Common myeloid progenitor, CD34-positive (primary cell): ENCODE results near the gene ZFHX2.
"Not testable (repeated sequence)": the region's sequence is repeated elsewhere in the genome, so short reads cannot be mapped to it uniquely, and the experiment has no call there.

ENCODE experiments used
- CTCF ChIA-PET: fragments of 350-600 bp; sonication (Branson Sonifier 250); formaldehyde crosslinking; loops from one replicate; lab custom pipeline; 2021; ENCODE audit warnings: antibody characterized with exemption; lab: Charles Lee
- POLR2A ChIA-PET: fragments of 350-600 bp; sonication (Branson Sonifier 250); formaldehyde crosslinking; loops from one replicate; lab custom pipeline; 2021; ENCODE audit warnings: antibody characterized with exemption; lab: Charles Lee
- DNase-seq, 3 donors: peaks; one replicate each; pipeline versions ENCODE4 v3.0.0 to v3.0.0-alpha.2; 2013
- H3K27ac ChIP-seq, 2 experiments: 1 replicate in 1 of 2; 2 replicates in 1 of 2; pipeline ENCODE4 v1.7.0; 2013; ENCODE audit warnings: inconsistent platforms in 2 of 2, low read length in 2 of 2, mild to moderate bottlenecking in 2 of 2, low read depth in 1 of 2, moderate library complexity in 1 of 2; ENCODE audit not compliant: severe bottlenecking in 2 of 2, insufficient read depth in 1 of 2, poor library complexity in 1 of 2
- H3K27me3 ChIP-seq, 5 experiments: replicated peaks in 2 of 5; 1 replicate in 3 of 5; 2 replicates in 2 of 5; pipeline versions ENCODE4 v1.6.1 to v1.7.0; 2013; ENCODE audit warnings: low read length in 4 of 5, mild to moderate bottlenecking in 2 of 5, moderate library complexity in 2 of 5, inconsistent platforms in 1 of 5; ENCODE audit not compliant: insufficient read depth in 5 of 5, control insufficient read depth in 4 of 5
- H3K36me3 ChIP-seq, 4 experiments: 1 replicate in 2 of 4; 2 replicates in 2 of 4; pipeline versions ENCODE4 v1.6.1 to v1.7.0; 2013; ENCODE audit warnings: low read length in 3 of 4, control low read depth in 1 of 4, mild to moderate bottlenecking in 1 of 4; ENCODE audit not compliant: control insufficient read depth in 4 of 4, insufficient read depth in 4 of 4
- H3K4me1 ChIP-seq, 4 experiments: 1 replicate in 3 of 4; 2 replicates in 1 of 4; pipeline versions ENCODE4 v1.6.1 to v1.7.1; 2013; ENCODE audit warnings: low read length in 3 of 4, mild to moderate bottlenecking in 3 of 4, control low read depth in 1 of 4, inconsistent platforms in 1 of 4, moderate library complexity in 1 of 4; ENCODE audit not compliant: control insufficient read depth in 4 of 4, insufficient read depth in 4 of 4; ENCODE audit errors: control extremely low read depth in 1 of 4
- H3K4me3 ChIP-seq, 7 experiments: 1 replicate in 4 of 7; 2 replicates in 3 of 7; pipeline versions ENCODE4 v1.5.1 to v1.7.0; 2013; ENCODE audit warnings: mild to moderate bottlenecking in 7 of 7, low read length in 6 of 7, moderate library complexity in 6 of 7, inconsistent platforms in 2 of 7, low read depth in 2 of 7, control low read depth in 1 of 7; ENCODE audit not compliant: insufficient read depth in 4 of 7, control insufficient read depth in 1 of 7; ENCODE audit errors: extremely low read depth in 1 of 7
- H3K9me3 ChIP-seq, 5 experiments: 1 replicate in 4 of 5; 2 replicates in 1 of 5; pipeline versions ENCODE4 v1.6.1 to v1.7.1; 2013; ENCODE audit warnings: low read length in 4 of 5, mild to moderate bottlenecking in 2 of 5, inconsistent platforms in 1 of 5, low read depth in 1 of 5, moderate library complexity in 1 of 5; ENCODE audit not compliant: control insufficient read depth in 4 of 5, insufficient read depth in 2 of 5; ENCODE audit errors: control extremely low read depth in 1 of 5
- WGBS: methylation state at CpG from one replicate; pipeline ENCODE4 v1.1.5; 2013; ENCODE audit not compliant: insufficient coverage; 5-methylcytosine and 5-hydroxymethylcytosine counted together

The ZFHX2 gene

DNA sequence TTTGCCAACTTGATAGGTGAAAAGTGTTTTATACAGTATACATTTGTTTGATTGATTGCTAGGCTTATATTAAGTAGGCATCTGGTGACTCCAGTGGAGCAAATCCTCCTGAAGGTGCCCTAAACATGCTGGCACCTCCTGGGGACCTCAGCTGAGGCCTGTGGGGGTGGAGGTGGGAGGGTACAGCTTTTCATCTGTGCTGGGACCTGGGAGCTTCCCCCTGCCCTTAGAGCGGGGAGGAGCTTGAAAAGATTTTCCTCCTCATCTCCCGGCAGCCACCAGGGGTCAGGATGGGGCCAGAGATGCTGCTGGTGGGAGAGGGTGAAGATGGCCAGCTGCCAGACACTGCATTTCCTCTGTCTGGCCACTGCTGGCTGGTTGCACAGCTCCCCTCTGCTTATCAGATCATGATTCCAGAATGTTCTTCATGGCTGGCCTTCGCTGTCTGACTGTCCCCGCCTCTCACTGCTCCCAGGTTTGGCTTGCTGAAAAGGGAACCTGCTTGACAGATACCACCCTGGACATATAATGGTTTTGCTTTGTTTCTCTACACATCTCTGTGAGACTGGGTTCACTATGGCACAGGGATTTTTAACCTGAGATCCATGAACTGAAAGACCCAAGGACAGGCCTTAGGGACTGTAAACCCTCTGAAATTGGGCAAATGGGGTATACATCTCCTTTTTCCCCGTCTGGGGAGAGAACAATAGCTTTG, 37.5 kb upstream of the ZFHX2 start:
- H3K36me3 ChIP-seq = no peaks in the 10 kb centered on the region
- peak; percentile 90 to 95 (median 92) for DNase-seq
- H3K27ac ChIP-seq = no peak overlapping the region
- H3K27me3 ChIP-seq = no peaks in the 10 kb centered on the region
- no peaks in the 10 kb centered on the region for H3K9me3 ChIP-seq
- WGBS = 0% methylated on average over 2 of the region's 5 CpGs
- H3K4me3 ChIP-seq = peak overlapping the region in 2 of 7 experiments; percentile 28 to 30
- peaks cover 0 to 9% (median 6%) of the 10 kb centered on the region in 4 experiments for H3K4me1 ChIP-seq
- CTCF ChIA-PET = interaction anchor here (0.6 to 3.6 kb wide), 26 partner anchors 8 to 344 kb away, joined by 3 to 28 read pairs (median 4); partner anchors contain the start of gene DHRS2
- POLR2A ChIA-PET = interaction anchor here (0.6 kb wide), 1 partner anchor 43 kb away, joined by 4 read pairs; no protein-coding TSS in a partner anchor

DNA sequence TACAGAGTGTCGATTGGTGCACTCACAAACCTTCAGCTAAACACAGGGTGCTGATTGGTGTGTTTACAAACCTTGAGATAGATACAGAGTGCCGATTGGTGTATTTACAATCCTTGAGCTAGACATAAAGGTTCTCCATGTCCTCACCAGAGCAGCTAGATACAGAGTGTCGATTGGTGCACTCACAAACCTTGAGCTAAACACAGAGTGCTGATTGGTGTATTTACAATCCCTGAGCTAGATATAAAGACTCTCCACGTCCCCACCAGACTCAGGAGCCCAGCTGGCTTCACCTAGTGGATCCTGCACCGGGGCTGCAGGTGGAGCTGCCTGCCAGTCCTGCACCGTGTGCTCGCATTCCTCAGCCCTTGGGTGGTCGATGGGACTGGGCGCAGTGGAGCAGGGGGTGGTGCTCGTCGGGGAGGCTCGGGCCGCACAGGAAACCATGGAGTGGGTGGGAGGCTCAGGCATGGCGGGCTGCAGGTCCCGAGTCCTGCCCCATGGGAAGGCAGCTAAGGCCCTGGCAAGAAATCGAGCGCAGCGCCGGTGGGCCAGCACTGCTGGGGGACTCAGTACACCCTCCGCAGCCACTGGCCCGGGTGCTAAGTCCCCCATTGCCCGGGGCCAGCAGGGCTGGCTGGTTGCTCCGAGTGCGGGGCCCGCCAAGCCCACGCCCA, 33.1 kb upstream of the ZFHX2 start:
- H3K4me3 ChIP-seq, H3K4me1 ChIP-seq, POLR2A ChIA-PET, H3K27me3 ChIP-seq, DNase-seq, H3K36me3 ChIP-seq, H3K9me3 ChIP-seq, H3K27ac ChIP-seq: not testable (repeated sequence)
- WGBS = 96% methylated on average over 11 of the region's 26 CpGs
- CTCF ChIA-PET = interaction anchor here (1.0 to 4.1 kb wide), 2 partner anchors 13 to 51 kb away, joined by 4 to 20 read pairs; partner anchors contain the start of gene DHRS2

DNA sequence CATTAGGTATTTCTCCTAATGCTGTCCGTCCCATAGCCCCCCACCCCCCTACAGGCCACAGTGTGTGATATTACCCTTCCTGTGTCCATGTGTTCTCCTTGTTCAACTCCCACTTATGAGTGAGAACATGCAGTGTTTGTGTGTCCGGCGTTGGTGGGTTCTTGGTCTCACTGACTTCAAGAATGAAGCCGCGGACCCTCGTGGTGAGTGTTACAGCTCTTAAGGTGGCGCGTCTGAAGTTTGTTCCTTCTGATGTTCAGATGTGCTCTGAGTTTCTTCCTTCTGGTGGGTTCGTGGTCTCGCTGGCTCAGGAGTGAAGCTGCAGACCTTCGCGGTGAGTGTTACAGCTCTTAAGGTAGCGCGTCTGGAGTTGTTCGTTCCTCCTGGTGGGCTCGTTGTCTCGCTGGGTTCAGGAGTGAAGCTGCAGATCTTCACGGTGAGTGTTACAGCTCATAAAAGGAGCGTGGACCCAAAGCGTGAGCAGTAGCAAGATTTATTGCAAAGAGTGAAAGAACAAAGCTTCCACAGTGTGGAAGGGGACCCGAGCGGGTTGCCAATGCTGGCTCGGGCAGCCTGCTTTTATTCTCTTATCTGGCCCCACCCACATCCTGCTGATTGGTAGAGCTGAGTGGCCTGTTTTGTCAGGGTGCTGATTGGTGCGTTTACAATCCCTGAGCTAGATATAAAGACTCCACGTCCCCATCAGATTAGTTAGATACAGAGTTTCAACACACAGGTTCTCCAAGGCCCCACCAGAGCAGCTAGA, 32.4 kb upstream of the ZFHX2 start:
- CTCF ChIA-PET = interaction anchor here (1.0 to 4.1 kb wide), 2 partner anchors 13 to 52 kb away, joined by 4 to 20 read pairs; partner anchors contain the start of gene DHRS2
- H3K4me3 ChIP-seq, POLR2A ChIA-PET, H3K27ac ChIP-seq, H3K4me1 ChIP-seq, H3K9me3 ChIP-seq, DNase-seq, H3K36me3 ChIP-seq: not testable (repeated sequence)
- H3K27me3 ChIP-seq = peaks cover 2 to 14% (median 2%) of the 10 kb centered on the region in 5 experiments
- WGBS = 87% methylated on average over 10 of the region's 25 CpGs

DNA sequence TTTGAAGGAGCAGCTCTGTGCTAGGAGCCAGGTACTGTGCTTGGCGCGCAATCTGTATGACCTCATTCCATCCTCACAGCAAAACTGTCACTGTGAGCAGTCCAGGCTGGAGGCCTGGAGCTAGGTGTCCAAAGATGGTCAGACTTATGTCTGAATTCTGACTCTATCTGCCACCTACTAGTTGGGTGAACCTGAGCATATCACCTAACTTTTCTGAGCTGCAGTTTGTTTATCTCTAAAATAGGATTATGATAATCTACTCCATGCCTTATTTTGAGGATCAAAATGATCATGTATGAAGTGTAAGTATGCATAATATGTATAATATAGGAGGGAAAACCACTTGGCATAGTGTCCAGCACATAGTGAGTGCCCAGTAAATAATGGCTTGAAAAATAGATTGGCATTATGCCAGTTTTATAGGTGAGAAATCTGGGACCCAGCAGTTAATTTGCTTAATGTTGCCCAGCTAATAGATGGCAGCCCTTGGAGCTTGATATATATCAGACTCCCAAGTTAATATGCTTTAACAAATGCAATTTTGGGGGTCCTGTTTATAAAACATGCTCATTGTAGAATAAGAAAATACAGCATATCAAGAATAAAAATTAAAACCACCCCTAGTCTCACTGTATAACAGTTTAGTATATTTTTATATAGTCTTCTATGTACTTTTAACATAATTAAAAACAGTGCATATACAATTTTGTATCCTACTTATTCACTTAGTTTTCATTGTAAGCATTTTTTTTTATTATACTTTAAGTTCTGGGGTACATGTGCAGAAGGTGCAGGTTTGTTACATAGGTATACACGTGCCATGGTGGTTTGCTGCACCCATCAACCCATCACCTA, 31.6 kb upstream of the ZFHX2 start:
- WGBS = no CpG with 5 or more reads among the region's 3 CpGs
- no peak overlapping the region for H3K27ac ChIP-seq
- ChIA-PET CTCF (interaction anchor here (0.7 to 4.1 kb wide), 6 partner anchors 12 to 350 kb away, joined by 3 to 20 read pairs (median 4); partner anchors contain the start of gene DHRS2), POLR2A (no interaction called here)
- no peak for DNase-seq
- no peaks in the 10 kb centered on the region for H3K36me3 ChIP-seq
- peaks cover 2 to 23% (median 2%) of the 10 kb centered on the region in 5 experiments for H3K27me3 ChIP-seq
- no peaks in the 10 kb centered on the region for H3K9me3 ChIP-seq
- H3K4me1 ChIP-seq = peaks cover 0 to 5% (median 0%) of the 10 kb centered on the region in 4 experiments
- H3K4me3 ChIP-seq = no peak overlapping the region

DNA sequence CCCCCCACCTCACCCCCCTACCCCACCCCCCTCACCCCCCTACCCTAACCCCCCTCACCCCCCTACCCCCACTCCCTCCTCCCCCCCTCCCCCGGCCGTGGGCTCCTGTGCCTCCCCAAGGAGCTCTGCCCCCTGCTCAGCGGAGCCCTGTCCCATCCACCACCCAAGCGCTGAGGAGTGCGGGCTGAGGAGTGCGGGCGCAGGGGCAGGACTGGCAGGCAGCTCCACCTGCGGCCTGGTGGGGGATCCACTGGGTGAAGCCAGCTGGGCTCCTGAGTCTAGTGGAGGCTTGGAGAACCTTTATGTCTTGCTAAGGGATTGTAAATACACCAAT, 29.4 kb upstream of the ZFHX2 start:
- 100% methylated on average over 5 of the region's 8 CpGs for WGBS
- CTCF ChIA-PET = interaction anchor here (0.8 to 4.1 kb wide), 4 partner anchors 8 to 13 kb away, joined by 3 to 20 read pairs (median 4); partner anchors contain the start of gene AP1G2
- H3K4me1 ChIP-seq = peaks cover 0 to 24% (median 8%) of the 10 kb centered on the region in 4 experiments
- H3K4me3 ChIP-seq = no peak overlapping the region
- no peaks in the 10 kb centered on the region for H3K36me3 ChIP-seq
- no peaks in the 10 kb centered on the region for H3K9me3 ChIP-seq
- POLR2A ChIA-PET = interaction anchor here (1.2 kb wide), 1 partner anchor 9 kb away, joined by 3 read pairs; no protein-coding TSS in a partner anchor
- H3K27ac ChIP-seq = no peak overlapping the region
- peak in 1 of 3 donors; percentile 19 for DNase-seq
- peaks cover 2 to 45% (median 7%) of the 10 kb centered on the region in 5 experiments for H3K27me3 ChIP-seq
